ENCODE measurements around the gene MYL12B.

MYL12B gene

GRCh38 chr18:3236470-3236869 is 25.5 kb upstream of the MYL12B start:
- no peak for DNase-seq
- TF ChIP-seq CTCF (IDR thresholded peaks at IDR 0.05; ENCODE audit: low read length) (no peak), EZH2 (optimal IDR thresholded peaks at IDR 0.05; ENCODE audit: low read depth, low read length) (no peak), EZH2phosphoT487 (IDR thresholded peaks at IDR 0.05; ENCODE audit: low read length) (no peak)
- Histone ChIP-seq H3K9me3 (replicated peaks; ENCODE audit: insufficient read depth, low read length) (no peaks in the 10 kb centered on the region), H3K9me2 (replicated peaks; ENCODE audit: insufficient read depth, low read length) (no peaks in the 10 kb centered on the region), H3K9ac (ENCODE audit: low read length) (no peak overlapping the region), H3K27me3 (replicated peaks; ENCODE audit: insufficient read depth, low read length) (no peaks in the 10 kb centered on the region), H3K4me1 (ENCODE audit: low read length) (no peaks in the 10 kb centered on the region), H3F3A (ENCODE audit: insufficient read depth, low read length) (no peaks in the 10 kb centered on the region), H2AFZ (ENCODE audit: low read length) (no peak overlapping the region), H3K36me3 (replicated peaks; ENCODE audit: insufficient read depth, low read length) (no peaks in the 10 kb centered on the region), H3K4me3 (ENCODE audit: low read length) (no peak overlapping the region), H3K79me2 (ENCODE audit: low read length) (no peaks in the 10 kb centered on the region), H3K4me2 (ENCODE audit: low read depth, low read length) (no peak overlapping the region), H4K20me1 (ENCODE audit: insufficient read depth, low read length) (no peaks in the 10 kb centered on the region), H3K27ac (ENCODE audit: low read length) (no peak overlapping the region)

- Histone ChIP-seq H3K27me3 (replicated peaks; ENCODE audit: insufficient read depth, low read length) (no peaks in the 10 kb centered on the region), H3K4me1 (ENCODE audit: low read length) (no peaks in the 10 kb centered on the region), H3K9me3 (replicated peaks; ENCODE audit: insufficient read depth, low read length) (no peaks in the 10 kb centered on the region), H3F3A (ENCODE audit: insufficient read depth, low read length) (no peaks in the 10 kb centered on the region), H3K4me3 (ENCODE audit: low read length) (no peak overlapping the region), H4K20me1 (ENCODE audit: insufficient read depth, low read length) (no peaks in the 10 kb centered on the region), H3K79me2 (ENCODE audit: low read length) (no peaks in the 10 kb centered on the region), H3K27ac (ENCODE audit: low read length) (no peak overlapping the region), H2AFZ (ENCODE audit: low read length) (no peak overlapping the region), H3K9me2 (replicated peaks; ENCODE audit: insufficient read depth, low read length) (no peaks in the 10 kb centered on the region), H3K4me2 (ENCODE audit: low read depth, low read length) (no peak overlapping the region), H3K36me3 (replicated peaks; ENCODE audit: insufficient read depth, low read length) (no peaks in the 10 kb centered on the region), H3K9ac (ENCODE audit: low read length) (no peak overlapping the region)
- no peak for TF ChIP-seq EZH2phosphoT487 (IDR thresholded peaks at IDR 0.05; ENCODE audit: low read length)
- TF ChIP-seq EZH2 (optimal IDR thresholded peaks at IDR 0.05; ENCODE audit: low read depth, low read length): no peak
- no peak for TF ChIP-seq CTCF (IDR thresholded peaks at IDR 0.05; ENCODE audit: low read length)
- no peak for DNase-seq
These were observed 23.2 kb upstream of the MYL12B start for GRCh38 chr18:3238742-3239141.

- Histone ChIP-seq H3K9ac (ENCODE audit: low read length) (no peak overlapping the region), H3K4me3 (ENCODE audit: low read length) (no peak overlapping the region), H2AFZ (ENCODE audit: low read length) (no peak overlapping the region), H3K27ac (ENCODE audit: low read length) (no peak overlapping the region), H3K27me3 (replicated peaks; ENCODE audit: insufficient read depth, low read length) (no peaks in the 10 kb centered on the region), H3K9me2 (replicated peaks; ENCODE audit: insufficient read depth, low read length) (no peaks in the 10 kb centered on the region), H3K9me3 (replicated peaks; ENCODE audit: insufficient read depth, low read length) (no peaks in the 10 kb centered on the region), H3K4me2 (ENCODE audit: low read depth, low read length) (peak overlapping the region; percentile 92; the same call in 1 of the 2 replicates), H3F3A (ENCODE audit: insufficient read depth, low read length) (peaks cover 20% of the 10 kb centered on the region), H3K36me3 (replicated peaks; ENCODE audit: insufficient read depth, low read length) (no peaks in the 10 kb centered on the region), H3K4me1 (ENCODE audit: low read length) (peaks cover 13% of the 10 kb centered on the region), H4K20me1 (ENCODE audit: insufficient read depth, low read length) (0 out of 2 replicates have a peak, but pooled peaks cover 4% of the 10 kb centered on the region), H3K79me2 (ENCODE audit: low read length) (peaks cover 25% of the 10 kb centered on the region)
- TF ChIP-seq CTCF (IDR thresholded peaks at IDR 0.05; ENCODE audit: low read length) (no peak), EZH2phosphoT487 (IDR thresholded peaks at IDR 0.05; ENCODE audit: low read length) (no peak), EZH2 (optimal IDR thresholded peaks at IDR 0.05; ENCODE audit: low read depth, low read length) (no peak)
- DNase-seq: no peak
These were observed 16.8 kb upstream of the MYL12B start for GRCh38 chr18:3245185-3245564.

All from MM.1S (cell line).